ENCODE measurements around the gene MOGAT2.
"Not testable (repeated sequence)": the region's sequence is repeated elsewhere in the genome, so short reads cannot be mapped to it uniquely, and the experiment has no call there.

Gene MOGAT2

DNA sequence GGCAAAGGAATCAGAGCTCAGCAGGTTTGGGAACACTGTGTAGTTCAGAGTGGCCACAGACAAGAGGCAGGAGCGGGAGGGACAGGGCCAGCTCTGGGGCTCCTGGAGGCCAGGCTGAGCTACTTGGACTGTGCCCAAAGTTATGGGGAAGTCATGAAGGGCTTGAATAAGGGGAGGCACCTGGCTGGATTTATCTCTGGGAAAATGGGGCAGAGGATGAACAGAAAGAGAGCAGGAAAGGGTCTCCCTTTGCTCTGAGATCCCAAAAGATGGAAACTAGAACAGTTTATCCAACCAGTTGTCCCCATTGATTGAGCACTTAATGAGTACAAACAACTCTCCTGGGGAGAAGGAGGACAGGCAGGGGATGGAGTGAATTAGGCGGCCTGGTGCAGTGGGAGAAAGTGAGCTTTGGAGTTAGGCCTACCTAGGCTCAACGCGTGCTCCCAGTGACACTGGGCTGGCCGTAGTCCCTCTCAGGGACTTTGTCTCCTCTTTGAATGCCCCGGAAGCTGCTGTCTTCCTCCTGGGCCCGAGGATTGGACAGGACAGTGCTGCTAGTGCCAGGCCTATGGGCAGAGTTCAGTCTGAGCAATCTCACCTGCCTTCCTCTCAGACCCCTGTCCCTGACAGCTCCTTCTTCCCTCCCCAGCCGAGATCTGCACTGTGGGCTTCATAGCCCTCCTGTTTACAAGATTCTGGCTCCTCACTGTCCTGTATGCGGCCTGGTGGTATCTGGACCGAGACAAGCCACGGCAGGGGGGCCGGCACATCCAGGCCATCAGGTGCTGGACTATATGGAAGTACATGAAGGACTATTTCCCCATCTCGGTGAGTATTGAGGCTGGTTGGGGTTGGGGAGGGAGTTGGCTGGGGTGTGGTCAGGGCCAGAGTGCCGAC is 2.0 kb downstream of the MOGAT2 start:
- no peak for DNase-seq

DNA sequence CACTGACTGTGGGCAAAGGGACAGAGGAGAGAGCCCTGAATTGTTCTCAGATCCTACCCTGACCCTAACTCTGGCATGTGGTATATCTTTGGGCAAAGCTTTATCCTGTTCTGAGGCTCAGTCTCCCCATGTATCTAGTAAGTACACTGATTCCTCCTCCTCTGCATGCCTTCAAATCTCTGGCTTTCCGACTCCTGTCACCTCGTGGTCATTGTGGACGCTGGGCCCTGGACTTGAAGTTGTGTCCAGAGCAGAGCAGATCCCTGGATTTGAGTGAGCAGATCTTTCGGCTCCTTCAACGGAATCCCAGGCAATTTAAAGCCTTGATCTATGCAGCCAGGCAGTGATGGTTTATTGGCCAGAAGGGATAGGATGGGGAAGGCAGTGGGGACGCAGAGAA is 3.0 kb downstream of the MOGAT2 start:
- DNase-seq = no peak

DNA sequence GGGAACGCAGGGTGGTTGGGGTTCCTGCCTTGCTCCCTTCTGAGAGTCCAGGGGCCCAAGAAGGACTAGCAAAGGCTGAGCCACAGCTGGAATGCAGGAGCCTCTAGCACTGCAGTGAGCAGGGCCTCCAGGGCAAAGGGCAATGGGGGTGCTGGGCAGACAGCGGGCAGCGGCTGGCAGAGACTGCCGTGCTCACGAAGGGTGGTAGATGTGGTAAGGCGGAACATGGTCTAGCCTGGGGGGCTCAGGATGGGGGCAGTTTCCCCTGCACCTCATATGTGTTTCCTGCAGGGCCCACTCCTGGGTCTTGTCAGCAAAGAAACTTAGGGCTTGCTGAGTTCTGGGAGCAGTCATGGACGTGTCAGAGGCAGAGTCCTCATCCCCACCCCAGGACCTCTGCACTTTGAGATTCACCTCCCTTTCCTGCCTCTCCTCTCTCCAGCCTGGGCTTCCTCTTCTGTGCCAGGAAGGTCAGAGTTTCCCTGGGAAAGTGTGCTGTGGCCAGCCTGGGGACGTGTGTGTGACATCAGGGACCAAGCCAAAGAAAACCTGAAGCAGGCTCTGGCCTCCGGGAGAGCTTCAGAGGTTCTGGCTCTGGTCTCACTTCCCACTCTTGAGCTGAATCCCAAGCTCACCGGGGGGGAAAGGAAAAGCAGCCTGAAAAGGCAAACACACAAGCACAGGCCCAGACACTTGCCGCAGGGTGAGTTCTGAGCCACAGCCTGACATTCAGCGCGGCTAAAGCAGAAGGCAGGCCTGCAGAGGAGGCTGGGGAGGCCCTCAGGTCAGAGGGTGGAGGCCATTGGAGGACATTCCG is 4.4 kb downstream of the MOGAT2 start:
- no peak for DNase-seq

DNA sequence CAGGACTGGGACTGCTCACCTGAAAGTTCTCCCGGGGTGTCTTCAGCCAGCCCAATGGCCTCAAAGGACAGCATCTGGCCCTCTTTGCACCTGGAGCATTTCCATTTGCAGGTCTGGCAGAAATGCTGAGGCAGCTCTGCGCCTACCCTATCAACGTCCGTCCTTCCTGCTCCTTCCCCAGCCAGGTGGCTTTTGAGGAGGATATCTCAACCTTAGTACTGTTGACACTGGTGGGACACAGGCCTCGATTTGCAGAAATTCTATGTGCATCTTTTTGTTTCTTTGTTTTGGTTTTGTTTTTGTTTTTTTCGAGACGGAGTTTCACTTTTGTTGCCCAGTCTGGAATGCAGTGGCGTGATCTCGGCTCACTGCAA is 5.0 kb downstream of the MOGAT2 start:
- DNase-seq = no peak

DNA sequence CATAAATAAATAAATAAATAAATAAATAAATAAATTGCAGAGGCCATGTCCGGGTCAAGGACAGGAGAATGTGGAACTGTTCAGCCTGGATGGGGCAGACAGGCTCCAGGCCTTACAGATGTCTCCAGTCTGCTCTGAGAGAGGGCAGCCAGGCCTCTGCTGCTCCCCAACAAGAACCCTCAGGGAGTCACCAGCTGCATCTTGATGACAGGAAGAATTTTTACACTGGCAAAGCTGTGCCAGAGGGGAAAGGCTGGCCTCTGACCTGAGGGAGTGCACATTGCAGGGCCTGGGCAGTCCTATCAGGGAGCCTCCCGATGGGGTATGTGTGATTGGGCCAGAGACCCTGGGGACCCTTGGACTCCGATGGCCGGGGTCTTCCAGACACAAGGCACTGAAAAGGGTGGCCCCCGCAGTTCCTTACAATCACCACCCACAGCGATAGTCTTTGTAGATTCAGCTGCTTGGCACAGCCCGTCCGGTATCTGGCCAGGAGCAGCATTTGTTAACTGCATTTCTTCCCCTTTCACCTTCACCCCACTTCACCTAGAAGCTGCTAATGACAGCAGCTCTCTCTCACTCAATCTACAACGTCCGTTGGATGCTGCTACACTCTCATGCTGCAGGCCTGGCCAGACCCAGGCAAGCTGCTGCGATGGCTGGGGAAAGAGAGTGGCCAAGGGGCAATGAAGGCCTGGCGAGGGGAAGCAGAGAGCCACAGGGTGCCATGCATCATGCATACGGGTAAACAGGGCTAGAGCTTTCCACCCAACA is 8.1 kb downstream of the MOGAT2 start:
- no peak for DNase-seq

DNA sequence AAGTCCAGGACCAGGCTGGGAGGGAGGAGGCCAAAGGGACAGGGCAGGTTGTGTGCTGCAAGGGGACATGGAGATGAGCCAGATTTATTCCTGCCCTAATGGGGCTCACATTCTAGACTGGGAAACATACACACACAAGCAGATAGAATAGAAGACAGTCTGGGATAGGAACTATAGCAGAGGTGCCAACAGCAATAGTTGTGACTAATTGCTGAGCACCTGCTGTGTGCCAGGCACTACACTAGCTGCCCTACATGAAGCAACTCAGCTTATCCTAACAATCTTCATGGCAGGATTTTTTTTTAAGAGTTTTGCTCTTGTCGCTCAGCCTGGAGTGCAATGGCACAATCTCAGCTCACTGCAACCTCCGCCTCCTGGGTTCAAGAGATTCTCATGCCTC is 11.4 kb downstream of the MOGAT2 start:
- DNase-seq = no peak

DNA sequence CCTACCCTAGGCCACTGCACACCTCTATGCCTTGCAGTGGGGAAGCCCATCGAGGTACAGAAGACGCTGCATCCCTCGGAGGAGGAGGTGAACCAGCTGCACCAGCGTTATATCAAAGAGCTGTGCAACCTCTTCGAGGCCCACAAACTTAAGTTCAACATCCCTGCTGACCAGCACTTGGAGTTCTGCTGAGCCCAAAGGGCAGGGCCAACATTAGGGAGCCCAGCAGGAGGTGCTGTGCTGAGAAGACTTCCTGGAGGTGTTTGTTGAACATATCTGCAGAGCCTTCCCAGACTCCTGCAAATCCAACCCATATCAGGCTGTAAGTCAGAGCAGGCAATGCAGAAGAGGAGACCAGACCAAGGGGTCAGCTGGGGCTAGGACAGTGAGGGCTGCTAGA is 13.5 kb downstream of the MOGAT2 start:
- DNase-seq = no peak

DNA sequence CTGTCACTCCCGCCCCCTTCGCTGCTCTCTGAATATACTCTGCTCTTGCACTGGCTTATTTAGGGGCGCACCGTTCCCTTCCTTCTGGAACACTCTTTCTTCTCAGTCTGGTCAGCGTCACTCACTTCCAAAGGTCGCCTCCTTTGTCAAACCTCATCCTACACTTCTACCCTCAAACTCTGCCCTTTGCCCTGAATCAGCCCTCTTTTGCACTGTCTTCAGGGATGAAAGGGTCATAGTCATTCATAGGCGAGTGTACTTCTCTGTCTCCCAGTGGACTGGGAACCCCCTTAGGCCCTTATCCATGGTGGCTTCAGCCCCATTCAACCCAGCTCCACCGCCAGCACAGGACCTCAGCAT is 15.4 kb downstream of the MOGAT2 start:
- no peak for DNase-seq

DNA sequence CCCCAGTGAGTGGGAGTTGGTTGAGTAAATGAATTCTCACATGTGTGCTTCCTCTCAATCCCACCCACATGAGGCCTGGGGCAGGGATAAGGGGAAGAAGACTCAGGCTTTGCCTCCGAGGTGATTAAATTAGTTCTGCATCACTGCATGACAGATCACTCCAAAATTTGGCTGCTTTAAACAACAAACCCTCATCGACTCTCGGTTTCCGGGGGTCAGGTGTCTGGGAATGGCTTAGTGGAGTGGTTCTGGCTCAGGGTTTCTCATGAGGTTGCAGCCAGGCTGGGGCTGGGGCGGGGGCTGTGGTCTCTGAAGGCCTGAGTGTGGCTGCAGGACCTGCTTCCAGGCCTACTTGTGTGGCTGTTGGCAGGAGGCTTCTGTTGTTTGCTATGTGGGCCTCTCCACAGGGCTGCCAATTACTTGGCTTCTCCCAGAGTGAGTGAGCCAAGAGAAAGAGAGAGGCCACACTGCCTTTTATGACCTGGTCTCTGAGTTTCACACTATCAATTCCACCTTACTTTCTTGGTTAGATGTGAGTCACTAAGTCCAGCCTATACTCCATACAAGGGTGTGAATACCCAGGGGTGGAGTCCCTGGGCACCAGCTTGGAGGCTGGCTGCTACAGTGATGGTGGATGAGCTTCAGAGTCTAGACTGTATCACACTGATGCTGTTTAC is 15.9 kb downstream of the MOGAT2 start:
- DNase-seq = peak; percentile 30

DNA sequence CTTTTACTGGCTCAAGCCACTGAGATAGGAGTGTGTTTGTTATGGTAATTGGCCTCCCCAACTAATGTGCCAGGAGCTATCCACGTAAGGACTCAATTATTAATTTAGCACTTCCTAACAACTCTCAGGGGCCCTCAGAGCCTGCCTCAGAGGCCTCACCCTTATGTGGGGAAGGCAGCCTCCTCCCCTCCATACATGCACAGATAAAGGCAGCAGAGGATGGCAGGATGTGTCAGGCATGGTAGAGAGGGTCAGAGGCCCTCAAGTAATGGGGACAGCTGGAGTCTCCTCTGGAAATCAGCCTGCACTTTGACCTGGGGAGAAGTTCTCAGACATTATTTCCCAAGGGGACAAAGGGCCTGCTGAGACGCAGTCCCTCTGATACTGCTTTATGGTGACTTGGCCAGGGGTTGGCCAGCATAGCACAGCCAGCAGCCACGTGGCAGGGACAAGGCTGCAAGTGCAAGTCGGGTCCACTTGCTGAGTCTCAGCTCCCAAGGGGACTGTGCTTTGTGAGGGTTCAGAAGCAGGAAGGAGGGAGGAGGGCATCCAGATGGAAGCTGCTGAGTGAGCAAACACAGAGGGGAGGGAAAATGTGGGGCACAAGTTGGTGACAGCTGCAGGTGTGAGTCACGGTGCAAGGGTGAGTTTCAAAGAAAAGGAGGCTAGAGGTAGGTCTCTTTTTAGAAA is 17.0 kb downstream of the MOGAT2 start:
- peak; percentile 64 for DNase-seq

DNA sequence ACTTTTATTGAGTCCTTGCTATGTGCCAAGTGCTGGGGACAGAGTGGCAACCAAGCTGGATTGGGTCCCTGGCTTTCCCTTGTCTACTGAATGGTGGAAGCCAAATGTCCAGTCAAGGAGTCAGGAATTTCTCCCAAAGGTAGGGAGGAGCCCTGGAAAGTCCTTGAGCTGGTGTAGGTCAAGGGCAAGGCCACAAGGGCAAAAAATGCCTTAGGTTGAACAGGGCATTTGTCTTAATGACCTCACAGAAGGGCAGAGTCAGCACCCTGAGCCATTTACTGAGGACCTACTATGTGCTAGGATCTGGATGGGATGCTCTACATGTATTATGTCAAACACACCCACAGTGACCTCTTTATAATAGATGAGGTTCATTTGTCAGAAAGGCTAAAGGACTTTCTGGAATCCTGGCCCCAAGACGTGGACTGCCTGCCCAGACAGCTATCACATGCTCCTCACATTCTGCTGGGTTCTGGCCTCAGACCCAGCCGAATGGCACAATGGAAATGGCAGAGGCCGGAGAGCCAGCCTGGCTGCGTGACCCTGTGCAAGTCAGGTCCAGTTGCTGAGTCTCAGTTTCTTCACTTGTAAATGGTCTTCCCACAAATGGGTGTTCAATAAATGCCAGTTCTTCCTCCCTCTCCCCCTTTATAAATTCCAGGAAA is 17.7 kb downstream of the MOGAT2 start:
- no peak for DNase-seq

DNA sequence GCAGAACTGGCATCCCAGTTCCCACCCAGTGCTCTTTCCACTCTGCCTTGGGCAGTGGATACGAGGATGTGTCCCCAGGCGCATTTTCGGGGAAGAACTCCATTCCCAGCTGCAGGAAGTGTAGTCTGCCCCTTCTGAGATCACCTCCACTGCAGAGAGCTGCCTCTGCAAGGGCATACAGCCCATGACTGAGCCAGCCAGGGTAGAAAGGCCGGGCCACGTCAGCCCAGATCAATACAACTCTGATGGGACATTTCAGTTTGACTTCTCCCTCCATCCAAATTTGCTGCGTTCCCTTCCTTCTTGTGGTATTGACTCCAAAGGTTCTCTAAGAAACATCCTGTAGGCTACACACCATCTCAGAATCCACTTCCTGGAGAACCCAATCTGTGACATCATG is 19.7 kb downstream of the MOGAT2 start:
- DNase-seq = no peak

DNA sequence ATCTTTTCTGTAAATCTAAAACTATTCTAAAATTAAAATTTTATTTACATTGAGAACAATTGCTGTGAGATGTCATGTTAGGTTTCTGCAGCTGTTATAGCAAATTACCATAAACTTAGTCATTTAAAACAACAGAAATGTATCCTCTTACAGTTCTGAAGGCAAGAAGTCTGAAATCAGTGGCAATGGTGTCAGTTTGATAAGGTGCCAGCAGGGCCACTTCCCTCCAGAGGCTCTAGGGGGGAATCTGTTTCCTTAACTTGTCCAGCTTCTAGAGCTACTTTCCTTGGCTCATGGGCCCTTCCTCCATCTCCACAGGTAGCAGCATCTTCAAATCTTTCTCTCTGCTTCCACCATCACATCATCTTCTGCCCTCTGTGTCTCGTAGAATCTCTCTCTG is 23.0 kb downstream of the MOGAT2 start:
- DNase-seq = no peak

DNA sequence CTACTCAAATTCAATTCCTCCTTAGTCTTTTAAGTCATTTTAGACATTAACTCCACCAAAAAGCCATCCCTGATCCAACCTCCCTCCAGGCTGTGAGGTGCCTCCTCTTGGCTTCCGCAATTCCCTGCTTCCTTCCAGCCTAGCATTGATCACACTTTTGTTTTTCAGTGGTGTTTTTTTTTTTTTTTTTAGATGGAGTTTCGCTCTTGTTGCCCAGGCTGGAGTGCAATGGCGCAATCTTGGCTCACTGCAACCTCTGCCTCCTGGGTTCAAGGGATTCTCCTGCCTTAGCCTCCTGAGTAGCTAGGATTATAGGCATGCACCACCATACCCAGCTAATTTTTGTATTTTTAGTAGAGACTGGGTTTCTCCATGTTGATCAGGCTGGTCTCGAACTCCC is 25.5 kb downstream of the MOGAT2 start:
- DNase-seq = not testable (repeated sequence)

DNA sequence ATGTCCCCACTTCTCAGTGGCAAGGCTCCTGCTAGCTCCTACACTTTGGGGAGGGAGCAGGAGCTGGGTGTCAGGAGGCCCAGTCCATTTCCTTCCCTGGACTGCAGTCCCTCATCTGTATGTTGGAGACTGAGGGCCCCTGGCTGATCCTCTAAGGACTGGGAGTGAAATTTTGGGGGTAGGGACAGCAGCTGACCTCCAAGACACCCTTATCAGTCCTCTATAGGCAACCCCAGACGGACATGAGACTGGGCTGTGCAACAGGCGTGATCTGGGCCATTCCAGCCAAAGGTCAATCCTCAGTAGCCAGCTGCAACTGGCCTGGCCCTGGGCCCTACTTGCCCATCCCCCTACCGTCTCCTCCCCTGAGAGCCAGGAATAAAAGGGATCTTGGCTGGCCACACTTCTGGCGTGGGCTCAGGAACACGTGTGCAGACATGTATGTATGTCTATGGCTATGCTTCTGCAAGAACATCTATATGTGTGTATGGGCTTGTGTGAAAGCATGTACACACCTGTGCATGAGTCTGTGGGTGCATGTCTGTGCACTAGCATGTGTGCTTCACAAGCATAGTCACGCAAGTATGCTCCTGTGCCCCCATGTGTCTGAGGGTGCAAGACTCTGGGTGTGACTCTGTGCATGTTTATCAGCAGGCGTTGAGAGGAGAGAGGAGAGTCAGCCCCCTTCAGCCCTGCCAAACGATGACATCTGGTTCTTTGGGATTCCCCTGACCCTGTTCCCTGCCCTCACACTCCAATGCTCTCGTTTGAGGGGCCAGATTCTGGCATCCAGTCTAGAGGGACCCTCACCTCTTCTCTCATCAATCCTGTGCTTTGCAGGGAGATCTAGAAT is 26.3 kb downstream of the MOGAT2 start:
- DNase-seq = no peak

DNA sequence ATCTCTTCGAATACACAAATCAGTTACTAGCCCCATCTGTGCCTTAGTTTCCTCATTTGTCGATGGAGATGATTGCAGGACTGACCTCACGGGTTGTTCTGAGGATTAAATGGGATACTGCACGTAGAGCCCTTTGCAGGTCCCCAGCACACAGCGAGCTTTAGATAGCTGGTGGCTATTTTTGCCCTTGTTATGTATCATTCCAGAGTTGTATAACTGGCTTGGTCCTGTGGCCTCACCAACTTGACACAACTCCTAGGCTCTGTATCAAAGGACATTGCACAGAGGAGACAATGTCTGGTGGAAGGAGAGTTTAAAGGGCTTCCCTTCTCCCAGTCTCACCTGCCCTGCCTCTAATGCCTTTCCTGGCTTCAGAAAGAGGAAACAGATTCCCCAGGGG is 28.2 kb downstream of the MOGAT2 start:
- DNase-seq = no peak

DNA sequence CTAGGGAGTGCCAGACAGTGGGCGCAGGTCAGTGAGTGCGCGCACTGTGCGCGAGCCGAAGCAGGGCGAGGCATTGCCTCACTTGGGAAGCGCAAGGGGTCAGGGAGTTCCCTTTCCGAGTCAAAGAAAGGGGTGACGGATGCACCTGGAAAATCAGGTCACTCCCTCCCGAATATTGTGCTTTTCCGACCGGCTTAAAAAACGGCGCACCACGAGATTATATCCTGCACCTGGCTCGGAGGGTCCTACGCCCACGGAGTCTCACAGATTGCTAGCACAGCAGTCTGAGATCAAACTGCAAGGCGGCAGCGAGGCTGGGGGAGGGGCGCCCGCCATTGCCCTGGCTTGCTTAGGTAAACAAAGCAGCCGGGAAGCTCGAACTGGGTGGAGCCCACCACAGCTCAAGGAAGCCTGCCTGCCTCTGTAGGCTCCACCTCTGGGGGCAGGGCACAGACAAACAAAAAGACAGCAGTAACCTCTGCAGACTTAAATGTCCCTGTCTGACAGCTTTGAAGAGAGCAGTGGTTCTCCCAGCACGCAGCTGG is 31.2 kb downstream of the MOGAT2 start:
- DNase-seq = not testable (repeated sequence)

DNA sequence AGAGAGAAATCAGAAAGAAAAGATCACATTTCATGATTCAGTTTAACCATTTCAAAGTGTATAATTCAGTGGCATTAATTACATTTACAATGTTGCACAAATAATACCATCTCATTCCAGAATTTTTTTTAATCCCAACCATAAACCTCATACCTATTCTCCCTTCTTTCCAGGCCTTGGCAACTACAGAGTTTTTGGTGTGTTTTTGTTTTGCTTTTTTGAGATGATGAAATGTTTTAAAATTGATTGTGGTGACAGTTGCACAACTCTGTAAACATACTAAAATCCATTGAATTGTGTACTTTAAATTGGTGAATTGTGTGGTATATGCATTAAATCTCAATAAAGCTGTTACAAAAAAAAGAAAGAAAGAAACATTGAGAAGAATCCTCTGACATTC is 37.3 kb downstream of the MOGAT2 start:
- not testable (repeated sequence) for DNase-seq

DNA sequence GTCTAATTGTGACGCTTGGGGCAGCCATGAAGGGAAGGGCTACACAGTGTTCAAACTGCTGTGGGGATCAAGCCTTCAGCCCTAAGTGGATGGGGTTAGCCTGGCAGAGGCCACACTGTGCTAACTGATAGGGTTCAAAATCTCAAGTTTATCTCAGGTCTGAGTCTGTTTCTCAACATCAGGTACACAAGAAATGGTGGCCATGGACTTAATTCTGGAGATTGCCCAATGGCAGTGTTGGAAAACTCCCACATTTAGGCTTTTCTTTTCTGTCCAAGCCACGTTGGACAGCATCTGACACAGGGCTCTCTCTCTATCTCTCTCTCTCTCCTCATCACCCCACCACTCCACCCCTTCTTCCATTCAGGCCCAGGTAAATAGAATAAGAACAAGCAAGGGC is 40.0 kb downstream of the MOGAT2 start:
- no peak for DNase-seq

DNA sequence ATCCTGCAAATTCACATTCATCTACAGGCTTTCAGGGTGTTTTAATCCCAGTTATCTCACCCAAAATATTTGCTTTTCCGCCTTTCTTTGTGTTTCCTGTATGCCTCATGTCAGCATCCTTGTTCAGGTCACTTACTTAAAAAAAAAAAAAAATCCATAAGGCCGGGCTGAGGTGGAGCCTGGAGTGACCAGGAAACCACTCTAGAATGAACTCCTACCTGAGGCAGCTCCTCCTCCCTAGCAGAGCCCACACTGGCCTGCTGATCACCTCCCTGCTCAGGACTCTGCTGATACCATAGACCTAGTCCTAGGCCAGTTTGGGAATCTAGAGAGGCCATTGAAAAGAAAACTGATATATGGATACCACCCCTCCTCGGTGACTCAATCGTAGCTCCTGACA is 42.2 kb downstream of the MOGAT2 start:
- no peak for DNase-seq

Data from DMS153 (cell line).